Measurements from ENCODE around the gene ABTB2.
"Not testable (repeated sequence)": the region's sequence is repeated elsewhere in the genome, so short reads cannot be mapped to it uniquely, and the experiment has no call there.

Gene ABTB2

GRCh38 chr11:34238533-34238932 lies 119.3 kb downstream of the ABTB2 start:
- DNase-seq (ENCODE audit: low spot score): no peak

- DNase-seq (ENCODE audit: low spot score): no peak
Measured at GRCh38 chr11:34236572-34236971, 121.2 kb downstream of the ABTB2 start.

- no peak for DNase-seq (ENCODE audit: low spot score)
Measured at GRCh38 chr11:34235591-34236071, 122.2 kb downstream of the ABTB2 start.

GRCh38 chr11:34235189-34235588 lies 122.6 kb downstream of the ABTB2 start:
- DNase-seq (ENCODE audit: low spot score): no peak

- no peak for DNase-seq (ENCODE audit: low spot score)
Measured at GRCh38 chr11:34234086-34234740, 123.6 kb downstream of the ABTB2 start.

- no peak for DNase-seq (ENCODE audit: low spot score)
Measured at GRCh38 chr11:34233215-34233614, 124.6 kb downstream of the ABTB2 start.

- DNase-seq (ENCODE audit: low spot score): no peak
Measured at GRCh38 chr11:34232807-34233206, 125.0 kb downstream of the ABTB2 start.

- no peak for DNase-seq (ENCODE audit: low spot score)
Measured at GRCh38 chr11:34226210-34226609, 131.6 kb downstream of the ABTB2 start.

GRCh38 chr11:34225091-34225490 lies 132.7 kb downstream of the ABTB2 start:
- DNase-seq (ENCODE audit: low spot score): no peak

- DNase-seq (ENCODE audit: low spot score): no peak
Measured at GRCh38 chr11:34224434-34224966, 133.3 kb downstream of the ABTB2 start.

- DNase-seq (ENCODE audit: low spot score): no peak
Measured at GRCh38 chr11:34223907-34224306, 133.9 kb downstream of the ABTB2 start.

GRCh38 chr11:34223021-34223813 lies 134.6 kb downstream of the ABTB2 start:
- no peak for DNase-seq (ENCODE audit: low spot score)

- no peak for DNase-seq (ENCODE audit: low spot score)
Measured at GRCh38 chr11:34222030-34222429, 135.8 kb downstream of the ABTB2 start.

- no peak for DNase-seq (ENCODE audit: low spot score)
Measured at GRCh38 chr11:34219941-34220370, 137.9 kb downstream of the ABTB2 start.

- no peak for DNase-seq (ENCODE audit: low spot score)
Measured at GRCh38 chr11:34219279-34219678, 138.5 kb downstream of the ABTB2 start.

GRCh38 chr11:34218756-34219155 lies 139.1 kb downstream of the ABTB2 start:
- not testable (repeated sequence) for DNase-seq (ENCODE audit: low spot score)

GRCh38 chr11:34218067-34218466 lies 139.7 kb downstream of the ABTB2 start:
- no peak for DNase-seq (ENCODE audit: low spot score)

GRCh38 chr11:34216706-34217105 lies 141.1 kb downstream of the ABTB2 start:
- DNase-seq (ENCODE audit: low spot score): no peak

GRCh38 chr11:34215806-34216453 lies 141.9 kb downstream of the ABTB2 start:
- DNase-seq (ENCODE audit: low spot score): no peak

- no peak for DNase-seq (ENCODE audit: low spot score)
Measured at GRCh38 chr11:34214961-34215805, 142.6 kb downstream of the ABTB2 start.

- DNase-seq (ENCODE audit: low spot score): no peak
Measured at GRCh38 chr11:34213366-34213765, 144.4 kb downstream of the ABTB2 start.

GRCh38 chr11:34212566-34212965 lies 145.2 kb downstream of the ABTB2 start:
- no peak for DNase-seq (ENCODE audit: low spot score)

All from left forelimb (tissue), 1 donor.